HepG2 (cell line): Measurements from ENCODE around the gene PRRT1B. TPM values are rescaled to one million over a fixed set of nuclear protein-coding genes. Genes with fewer than 3 reads are reported as not detected.

Source experiments
- BORCS8-MEF2B ChIP-seq: sonication (generic); formaldehyde crosslinking; IDR thresholded peaks from 2 replicates; pipeline ENCODE4 v1.8.0; 2022; ENCODE audit warnings: mild to moderate bottlenecking, missing genetic modification reagents
- DPF2 ChIP-seq: sonication (generic); formaldehyde crosslinking; IDR thresholded peaks from 2 replicates; pipeline ENCODE4 v1.4.0; 2020; ENCODE audit warnings: mild to moderate bottlenecking, low read depth, missing genetic modification reagents, borderline replicate concordance
- HNF4A ChIP-seq: sonication (generic); formaldehyde crosslinking; IDR thresholded peaks from 2 replicates; pipeline ENCODE4 v1.4.0; 2020; ENCODE audit warnings: missing genetic modification reagents
- HOXA7 ChIP-seq: sonication (generic); formaldehyde crosslinking; IDR thresholded peaks from 2 replicates; pipeline ENCODE4 v1.8.1; 2022; ENCODE audit warnings: mild to moderate bottlenecking, missing genetic modification reagents, moderate library complexity
- MTF2 ChIP-seq: sonication (generic); formaldehyde crosslinking; IDR thresholded peaks from 2 replicates; pipeline ENCODE4 v1.5.0; 2020; ENCODE audit warnings: missing genetic modification reagents, borderline replicate concordance
- TFE3 ChIP-seq: IDR thresholded peaks from 2 replicates; pipeline ENCODE4 v1.6.1; 2016
- TGIF2 ChIP-seq: IDR thresholded peaks from 2 replicates; pipeline ENCODE4 v1.6.1; 2016; ENCODE audit warnings: control low read depth, missing compliant biosample characterization
- ZBTB7A ChIP-seq: sonication (generic); formaldehyde crosslinking; IDR thresholded peaks from 2 replicates; pipeline ENCODE4 v1.8.0; 2022; ENCODE audit warnings: mild to moderate bottlenecking, missing genetic modification reagents
- ZFP62 ChIP-seq: sonication (generic); formaldehyde crosslinking; IDR thresholded peaks from 2 replicates; pipeline ENCODE4 v1.4.0; 2020; ENCODE audit warnings: missing genetic modification reagents
- ZHX1 ChIP-seq: sonication (generic); formaldehyde crosslinking; IDR thresholded peaks from 2 replicates; pipeline ENCODE4 v1.8.1; 2022; ENCODE audit warnings: low read depth, mild to moderate bottlenecking, missing genetic modification reagents
- ZNF136 ChIP-seq: sonication (generic); formaldehyde crosslinking; IDR thresholded peaks from 2 replicates; pipeline ENCODE4 v1.8.1; 2022; ENCODE audit warnings: low read depth, mild to moderate bottlenecking, moderate library complexity, missing genetic modification reagents
- ZNF17 ChIP-seq: sonication (generic); formaldehyde crosslinking; IDR thresholded peaks from 2 replicates; pipeline ENCODE4 v1.5.0; 2020; ENCODE audit warnings: mild to moderate bottlenecking, missing genetic modification reagents
- ZNF598 ChIP-seq: sonication (generic); formaldehyde crosslinking; IDR thresholded peaks from 2 replicates; pipeline ENCODE4 v1.5.1; 2020; ENCODE audit warnings: mild to moderate bottlenecking, missing genetic modification reagents, borderline replicate concordance
- polyA plus RNA-seq, 8 experiments: library from polyadenylated mRNA; depleted of rRNA in 3 of 8; stranded (reverse) in 7 of 8; unstranded in 1 of 8; fragments of >200 nt; fragmentation: Illumina TruSeq in 4 of 8; extraction: Trizol in 4 of 8; gene quantifications; 2 replicates each; pipeline versions ENCODE4 v1.2.1 to v1.2.3, GENCODE V29; 2011 to 2016; ENCODE audit warnings: low read depth in 4 of 8, missing spikeins in 1 of 8, mixed read lengths in 1 of 8; ENCODE audit not compliant: insufficient read depth in 1 of 8
- total RNA-seq, 5 experiments: library from RNA; depleted of rRNA; stranded (reverse); fragments of >200 nt; fragmentation: Illumina TruSeq; extraction: Trizol; gene quantifications; 2 replicates each; pipeline ENCODE4 v1.2.3, GENCODE V29; 2016; ENCODE audit warnings: low read depth in 1 of 5
- TF ChIP-seq, protein P1 (sequence below), 2 experiments: sonication (generic) in 1 of 2; formaldehyde crosslinking in 1 of 2; IDR thresholded peaks; 2 replicates each; pipeline versions ENCODE4 v1.4.0 to v1.6.1; 2016 to 2020; ENCODE audit warnings: borderline replicate concordance in 1 of 2, low read depth in 1 of 2, mild to moderate bottlenecking in 1 of 2, missing genetic modification reagents in 1 of 2
- TF ChIP-seq, protein P2 (sequence below): sonication (generic); formaldehyde crosslinking; conservative IDR thresholded peaks from 2 replicates; pipeline ENCODE4 v1.8.0; 2022; ENCODE audit warnings: mild to moderate bottlenecking, moderate library complexity, missing genetic modification reagents

Gene PRRT1B
- total and polyA plus RNA-seq, 2 of the 13 experiments (the other 11 are each of a cell fraction or from before 2014, with no cell fraction given), result not detected

- TF ChIP-seq, protein P1, sequence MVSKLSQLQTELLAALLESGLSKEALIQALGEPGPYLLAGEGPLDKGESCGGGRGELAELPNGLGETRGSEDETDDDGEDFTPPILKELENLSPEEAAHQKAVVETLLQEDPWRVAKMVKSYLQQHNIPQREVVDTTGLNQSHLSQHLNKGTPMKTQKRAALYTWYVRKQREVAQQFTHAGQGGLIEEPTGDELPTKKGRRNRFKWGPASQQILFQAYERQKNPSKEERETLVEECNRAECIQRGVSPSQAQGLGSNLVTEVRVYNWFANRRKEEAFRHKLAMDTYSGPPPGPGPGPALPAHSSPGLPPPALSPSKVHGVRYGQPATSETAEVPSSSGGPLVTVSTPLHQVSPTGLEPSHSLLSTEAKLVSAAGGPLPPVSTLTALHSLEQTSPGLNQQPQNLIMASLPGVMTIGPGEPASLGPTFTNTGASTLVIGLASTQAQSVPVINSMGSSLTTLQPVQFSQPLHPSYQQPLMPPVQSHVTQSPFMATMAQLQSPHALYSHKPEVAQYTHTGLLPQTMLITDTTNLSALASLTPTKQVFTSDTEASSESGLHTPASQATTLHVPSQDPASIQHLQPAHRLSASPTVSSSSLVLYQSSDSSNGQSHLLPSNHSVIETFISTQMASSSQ (IDR thresholded peaks at IDR 0.05; ENCODE audit: low read depth), result no peak
- TF ChIP-seq, protein P1 (CRISPR knock-in tag; IDR thresholded peaks at IDR 0.05; ENCODE audit: borderline replicate concordance), result no peak
- 0 out of 2 replicates have a peak, but pooled peaks have one; percentile 4 for TF ChIP-seq BORCS8-MEF2B (CRISPR knock-in tag)
- peak; percentile 52; the same call in 1 of the 2 replicates for TF ChIP-seq ZHX1
- 0 out of 2 replicates have a peak, but pooled peaks have one; percentile 12 for TF ChIP-seq HNF4A (CRISPR knock-in tag)
- TF ChIP-seq ZNF136 (CRISPR knock-in tag), result peak; percentile 44; the same call in 1 of the 2 replicates
- TF ChIP-seq ZNF598 (CRISPR knock-in tag), result peak; percentile 72; the same call in 1 of the 2 replicates
- TF ChIP-seq DPF2 (CRISPR knock-in tag), result no peak
- TF ChIP-seq TFE3 (CRISPR knock-in tag), result peak; percentile 43; the same call in 1 of the 2 replicates
- peak; percentile 58; the same call in 1 of the 2 replicates for TF ChIP-seq TGIF2
- TF ChIP-seq ZNF17, result no peak
- no peak for TF ChIP-seq HOXA7 (CRISPR knock-in tag)
- no peak for TF ChIP-seq MTF2 (CRISPR knock-in tag)
- no peak for TF ChIP-seq ZBTB7A (CRISPR knock-in tag)
- TF ChIP-seq ZFP62, result no peak
- TF ChIP-seq, protein P2, sequence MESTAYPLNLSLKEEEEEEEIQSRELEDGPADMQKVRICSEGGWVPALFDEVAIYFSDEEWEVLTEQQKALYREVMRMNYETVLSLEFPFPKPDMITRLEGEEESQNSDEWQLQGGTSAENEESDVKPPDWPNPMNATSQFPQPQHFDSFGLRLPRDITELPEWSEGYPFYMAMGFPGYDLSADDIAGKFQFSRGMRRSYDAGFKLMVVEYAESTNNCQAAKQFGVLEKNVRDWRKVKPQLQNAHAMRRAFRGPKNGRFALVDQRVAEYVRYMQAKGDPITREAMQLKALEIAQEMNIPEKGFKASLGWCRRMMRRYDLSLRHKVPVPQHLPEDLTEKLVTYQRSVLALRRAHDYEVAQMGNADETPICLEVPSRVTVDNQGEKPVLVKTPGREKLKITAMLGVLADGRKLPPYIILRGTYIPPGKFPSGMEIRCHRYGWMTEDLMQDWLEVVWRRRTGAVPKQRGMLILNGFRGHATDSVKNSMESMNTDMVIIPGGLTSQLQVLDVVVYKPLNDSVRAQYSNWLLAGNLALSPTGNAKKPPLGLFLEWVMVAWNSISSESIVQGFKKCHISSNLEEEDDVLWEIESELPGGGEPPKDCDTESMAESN (CRISPR knock-in tag), result 0 out of 2 replicates have a peak, but pooled peaks have one; percentile 27
Observed at GRCh38 chr9:131606896-131607567, 61.7 kb downstream of the PRRT1B start (continued).
